ENCODE results near the gene HILPDA. TPM values are rescaled to one million over a fixed set of nuclear protein-coding genes. Genes with fewer than 3 reads are reported as not detected.
"Not testable (repeated sequence)": the region's sequence is repeated elsewhere in the genome, so short reads cannot be mapped to it uniquely, and the experiment has no call there.

HILPDA gene
- total and polyA plus RNA-seq, 10 of the 15 experiments (the other 5 are each of a cell fraction or from before 2014, with no cell fraction given): 12.0 to 232 (median 26.4) TPM

DNA sequence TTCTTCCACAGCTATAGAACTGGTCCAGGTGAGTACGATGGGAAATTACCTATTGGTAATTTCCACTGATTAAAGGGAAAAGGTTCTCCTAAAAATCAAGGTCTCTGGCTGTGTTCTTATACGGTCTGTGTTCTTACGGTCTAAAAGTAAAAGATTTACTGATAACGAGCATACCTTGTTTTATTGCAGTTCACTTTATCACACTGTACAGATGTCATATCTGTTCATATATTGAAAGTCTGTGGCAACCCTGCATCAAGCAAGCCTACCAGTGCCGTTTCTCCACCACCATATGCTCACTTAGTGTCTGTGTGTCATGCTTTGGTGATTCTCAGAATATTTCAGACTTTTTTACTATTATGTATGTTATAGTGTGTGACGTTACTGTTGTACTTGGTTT lies 32.5 kb downstream of the HILPDA start:
- H3K4me1 ChIP-seq (ENCODE audit: control insufficient read depth, insufficient read depth, low read length); H3K4me2 ChIP-seq (ENCODE audit: control insufficient read depth, insufficient read depth); BruUV-seq (replicated peaks); H3K27ac ChIP-seq (ENCODE audit: control insufficient read depth, insufficient read depth); H2AFZ ChIP-seq (ENCODE audit: control insufficient read depth, low read depth, low read length); H3K27me3 ChIP-seq (replicated peaks in 1 of 2; ENCODE audit: control insufficient read depth in 2 of 2, insufficient read depth in 2 of 2, low read length in 1 of 2); H3K36me3 ChIP-seq (ENCODE audit: control insufficient read depth in 2 of 2, insufficient read depth in 2 of 2, low read length in 1 of 2); RAD21 ChIA-PET (ENCODE audit: unreplicated experiment); H4K20me1 ChIP-seq (ENCODE audit: control insufficient read depth, insufficient read depth); H3K4me3 ChIP-seq; SMC1A ChIA-PET (ENCODE audit: uncharacterized antibody, unreplicated experiment); CTCF ChIA-PET; intact Hi-C loops (cut with micrococcal nuclease; ENCODE audit: unreplicated experiment); POLR2A ChIA-PET; DNase-seq (ENCODE audit: low read depth, low spot score); H3K79me2 ChIP-seq (ENCODE audit: control insufficient read depth, insufficient read depth, low read length); in situ Hi-C loops (cut with MboI); ATAC-seq; H3K9me3 ChIP-seq (replicated peaks; ENCODE audit: control insufficient read depth, insufficient read depth, low read length); H3K9ac ChIP-seq (ENCODE audit: control insufficient read depth, insufficient read depth, low read length): not testable (repeated sequence)
- FAIRE-seq: peak; percentile 75
- WGBS (ENCODE audit: insufficient coverage, insufficient replicate concordance, low lambda C conversion rate, missing lambda C conversion rate): 92% methylated on average over 6 of the region's 6 CpGs

DNA sequence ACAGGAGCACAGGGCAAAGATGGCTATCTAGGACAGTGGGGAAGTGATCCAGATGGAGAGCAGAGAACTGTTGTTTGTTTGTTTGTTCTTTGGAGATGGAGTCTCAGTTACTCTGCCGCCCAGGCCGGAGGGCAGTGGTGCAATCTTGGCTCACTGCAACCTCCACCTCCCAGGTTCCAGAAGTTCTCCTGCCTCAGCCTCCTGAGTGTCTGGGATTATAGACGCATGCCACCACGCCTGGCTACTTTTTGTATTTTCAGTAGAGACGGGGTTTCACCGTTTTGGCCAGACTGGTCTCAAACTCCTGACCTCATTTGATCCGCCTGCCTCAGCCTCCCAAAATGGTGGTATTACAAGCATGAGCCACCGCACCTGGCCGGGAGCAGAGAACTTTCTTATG lies 41.7 kb downstream of the HILPDA start:
- Histone ChIP-seq H2AFZ (ENCODE audit: control insufficient read depth, low read depth, low read length) (no peak overlapping the region), H3K79me2 (ENCODE audit: control insufficient read depth, insufficient read depth, low read length) (no peaks in the 10 kb centered on the region), H4K20me1 (ENCODE audit: control insufficient read depth, insufficient read depth) (no peaks in the 10 kb centered on the region), H3K4me1 (ENCODE audit: control insufficient read depth, insufficient read depth, low read length) (no peaks in the 10 kb centered on the region), H3K27ac (ENCODE audit: control insufficient read depth, insufficient read depth) (no peak overlapping the region), H3K36me3 (ENCODE audit: control insufficient read depth in 2 of 2, insufficient read depth in 2 of 2, low read length in 1 of 2) (peaks cover 0 to 6% of the 10 kb centered on the region in 2 experiments; a peak in 1 of 4 replicates), H3K4me2 (ENCODE audit: control insufficient read depth, insufficient read depth) (no peak overlapping the region), H3K9ac (ENCODE audit: control insufficient read depth, insufficient read depth, low read length) (no peak overlapping the region), H3K9me3 (replicated peaks; ENCODE audit: control insufficient read depth, insufficient read depth, low read length) (no peaks in the 10 kb centered on the region), H3K27me3 (replicated peaks in 1 of 2; ENCODE audit: control insufficient read depth in 2 of 2, insufficient read depth in 2 of 2, low read length in 1 of 2) (no peaks in the 10 kb centered on the region), H3K4me3 (no peak overlapping the region)
- BruUV-seq (replicated peaks): no TSS peak
- intact Hi-C loops (cut with micrococcal nuclease; ENCODE audit: unreplicated experiment) (no loop called here), in situ Hi-C loops (cut with MboI) (no loop called here)
- ChIA-PET CTCF (no interaction called here), SMC1A (ENCODE audit: uncharacterized antibody, unreplicated experiment) (interaction anchor here (0.6 kb wide), 1 partner anchor 252 kb away, joined by 4 read pairs; no protein-coding TSS in a partner anchor), RAD21 (ENCODE audit: unreplicated experiment) (no interaction called here), POLR2A (no interaction called here)
- DNase-seq (ENCODE audit: low read depth, low spot score): no peak
- no peak for ATAC-seq
- no peak for FAIRE-seq
- TF ChIP-seq KAT2A (conservative IDR thresholded peaks at IDR 0.05; ENCODE audit: control insufficient read depth, low read depth, low read length): no peak
- TF ChIP-seq, protein P1, sequence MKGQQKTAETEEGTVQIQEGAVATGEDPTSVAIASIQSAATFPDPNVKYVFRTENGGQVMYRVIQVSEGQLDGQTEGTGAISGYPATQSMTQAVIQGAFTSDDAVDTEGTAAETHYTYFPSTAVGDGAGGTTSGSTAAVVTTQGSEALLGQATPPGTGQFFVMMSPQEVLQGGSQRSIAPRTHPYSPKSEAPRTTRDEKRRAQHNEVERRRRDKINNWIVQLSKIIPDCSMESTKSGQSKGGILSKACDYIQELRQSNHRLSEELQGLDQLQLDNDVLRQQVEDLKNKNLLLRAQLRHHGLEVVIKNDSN (IDR thresholded peaks at IDR 0.05; ENCODE audit: borderline replicate concordance, extremely low read length, insufficient read depth, low read depth, low read length): no peak
- no peak for TF ChIP-seq TCF12 (IDR thresholded peaks at IDR 0.05; ENCODE audit: low read depth, low read length)
- TF ChIP-seq TCF7 (IDR thresholded peaks at IDR 0.05; ENCODE audit: borderline replicate concordance): no peak
- TF ChIP-seq, protein P2, sequence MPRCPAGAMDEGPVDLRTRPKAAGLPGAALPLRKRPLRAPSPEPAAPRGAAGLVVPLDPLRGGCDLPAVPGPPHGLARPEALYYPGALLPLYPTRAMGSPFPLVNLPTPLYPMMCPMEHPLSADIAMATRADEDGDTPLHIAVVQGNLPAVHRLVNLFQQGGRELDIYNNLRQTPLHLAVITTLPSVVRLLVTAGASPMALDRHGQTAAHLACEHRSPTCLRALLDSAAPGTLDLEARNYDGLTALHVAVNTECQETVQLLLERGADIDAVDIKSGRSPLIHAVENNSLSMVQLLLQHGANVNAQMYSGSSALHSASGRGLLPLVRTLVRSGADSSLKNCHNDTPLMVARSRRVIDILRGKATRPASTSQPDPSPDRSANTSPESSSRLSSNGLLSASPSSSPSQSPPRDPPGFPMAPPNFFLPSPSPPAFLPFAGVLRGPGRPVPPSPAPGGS (IDR thresholded peaks at IDR 0.05; ENCODE audit: borderline replicate concordance, insufficient read depth, low read depth, low read length, poor library complexity, severe bottlenecking): no peak
- no peak for TF ChIP-seq CBFB (IDR thresholded peaks at IDR 0.05; ENCODE audit: low read depth)
- no peak for TF ChIP-seq RUNX3 (IDR thresholded peaks at IDR 0.05; ENCODE audit: low read length)
- no peak for TF ChIP-seq ETV6 (conservative IDR thresholded peaks at IDR 0.05 in 1 of 2, IDR thresholded peaks at IDR 0.05 in 1 of 2; ENCODE audit: borderline replicate concordance in 1 of 2, low read depth in 1 of 2)
- 90% methylated on average over 9 of the region's 9 CpGs for WGBS (ENCODE audit: insufficient coverage, insufficient replicate concordance, low lambda C conversion rate, missing lambda C conversion rate)

DNA sequence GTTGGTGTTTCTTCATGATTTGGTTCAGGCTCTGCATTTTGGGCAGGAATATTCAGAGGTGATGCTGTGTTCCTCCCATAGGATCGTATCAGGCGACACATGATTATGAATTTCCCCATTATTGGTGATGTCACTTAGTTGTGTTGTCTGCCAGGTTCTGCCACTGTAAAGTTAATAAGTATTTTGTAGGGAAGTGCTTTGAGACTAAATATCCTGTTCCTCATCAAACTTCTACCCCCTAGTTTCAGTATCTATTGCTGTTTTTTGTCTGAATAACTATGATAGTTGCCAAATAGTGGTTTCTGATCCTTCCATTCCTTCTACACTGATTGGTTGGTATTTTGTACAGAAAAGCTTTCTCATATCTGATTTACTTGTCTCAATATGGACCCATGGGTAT lies 49.7 kb downstream of the HILPDA start:
- CTCF ChIA-PET; H4K20me1 ChIP-seq (ENCODE audit: control insufficient read depth, insufficient read depth); BruUV-seq (replicated peaks); H3K4me2 ChIP-seq (ENCODE audit: control insufficient read depth, insufficient read depth); H2AFZ ChIP-seq (ENCODE audit: control insufficient read depth, low read depth, low read length); H3K27me3 ChIP-seq (replicated peaks in 1 of 2; ENCODE audit: control insufficient read depth in 2 of 2, insufficient read depth in 2 of 2, low read length in 1 of 2); intact Hi-C loops (cut with micrococcal nuclease; ENCODE audit: unreplicated experiment); RAD21 ChIA-PET (ENCODE audit: unreplicated experiment); H3K79me2 ChIP-seq (ENCODE audit: control insufficient read depth, insufficient read depth, low read length); H3K9ac ChIP-seq (ENCODE audit: control insufficient read depth, insufficient read depth, low read length); H3K36me3 ChIP-seq (ENCODE audit: control insufficient read depth in 2 of 2, insufficient read depth in 2 of 2, low read length in 1 of 2); SMC1A ChIA-PET (ENCODE audit: uncharacterized antibody, unreplicated experiment); ATAC-seq; H3K9me3 ChIP-seq (replicated peaks; ENCODE audit: control insufficient read depth, insufficient read depth, low read length); in situ Hi-C loops (cut with MboI); H3K27ac ChIP-seq (ENCODE audit: control insufficient read depth, insufficient read depth); DNase-seq (ENCODE audit: low read depth, low spot score); H3K4me3 ChIP-seq: not testable (repeated sequence)
- FAIRE-seq: peak; percentile 77
- 88% methylated on average over 2 of the region's 2 CpGs for WGBS (ENCODE audit: insufficient coverage, insufficient replicate concordance, low lambda C conversion rate, missing lambda C conversion rate)
- H3K4me1 ChIP-seq (ENCODE audit: control insufficient read depth, insufficient read depth, low read length): peaks cover 15% of the 10 kb centered on the region; the same call in 1 of the 2 replicates
- POLR2A ChIA-PET: interaction anchor here (0.7 kb wide), 1 partner anchor 722 kb away, joined by 4 read pairs; no protein-coding TSS in a partner anchor

Data from GM12878 (cell line).